Measurements from ENCODE around the gene SPRR4.

The SPRR4 gene

GRCh38 chr1:152970495-152970894 lies at the start of gene SPRR4:
Gene SPRR4 (plus strand): TSS chr1:152970648. CDS start chr1:152971891, 1,243 bp downstream.
- DNase-seq (ENCODE audit: low read depth) = no peak

DNA sequence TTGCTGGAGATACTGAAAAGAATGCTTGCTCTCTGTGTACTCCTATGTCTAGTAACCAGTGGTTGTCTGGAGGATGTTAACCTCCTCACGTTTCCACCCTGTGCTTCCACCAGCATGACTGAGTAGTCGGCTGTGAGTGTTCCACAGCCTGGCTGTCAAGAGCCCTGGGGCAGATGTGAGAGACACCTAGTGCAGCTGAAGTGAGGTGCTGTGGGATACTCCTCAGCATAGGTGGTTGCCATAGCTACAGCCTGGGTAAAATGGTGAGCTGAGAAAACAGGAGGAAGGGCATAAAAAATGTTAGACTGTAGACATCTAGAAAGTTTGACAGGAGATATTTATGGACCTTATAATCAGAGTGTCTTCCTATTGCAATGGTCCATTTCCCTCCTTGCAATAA lies 46.3 kb upstream of the SPRR4 start:
- no peak for DNase-seq (ENCODE audit: low read depth)

GRCh38 chr1:152926091-152926490 lies 44.4 kb upstream of the SPRR4 start:
- no peak for DNase-seq (ENCODE audit: low read depth)

GRCh38 chr1:152928671-152929070 lies 41.8 kb upstream of the SPRR4 start:
- no peak for DNase-seq (ENCODE audit: low read depth)

DNA sequence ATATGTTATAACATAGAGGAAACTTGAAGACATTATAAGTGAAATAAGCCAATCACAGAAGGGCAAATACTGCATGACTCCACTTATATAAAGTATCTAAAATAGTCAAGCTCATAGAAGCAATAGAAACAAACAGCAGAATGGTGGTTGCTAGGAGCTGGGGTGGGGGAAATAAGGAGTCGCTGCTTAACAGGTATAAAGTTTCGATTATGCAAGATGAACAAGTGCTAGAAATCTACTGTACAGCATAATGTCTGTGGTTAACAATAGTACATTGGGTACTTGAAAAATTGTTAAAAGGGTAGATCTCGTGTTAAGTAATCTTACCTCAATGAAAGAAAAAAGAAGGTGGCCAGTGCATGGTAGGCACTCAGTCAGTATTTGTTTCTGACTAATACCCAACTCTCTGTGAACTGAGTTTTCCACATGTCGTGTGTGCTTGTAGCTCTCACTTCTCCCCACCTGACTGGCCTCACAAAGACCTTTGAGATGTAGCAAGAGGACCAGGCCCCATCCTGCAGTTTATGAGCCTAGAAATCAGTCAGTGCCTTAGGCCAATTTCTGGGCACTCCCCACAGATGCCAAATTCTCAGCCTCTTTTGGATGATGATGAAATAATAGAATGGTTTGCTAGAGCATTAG lies 38.2 kb upstream of the SPRR4 start:
- no peak for DNase-seq (ENCODE audit: low read depth)

- DNase-seq (ENCODE audit: low read depth) = no peak
Observed at GRCh38 chr1:152933196-152933595, 37.3 kb upstream of the SPRR4 start.

- no peak for DNase-seq (ENCODE audit: low read depth)
Observed at GRCh38 chr1:152940614-152941013, 29.8 kb upstream of the SPRR4 start.

DNA sequence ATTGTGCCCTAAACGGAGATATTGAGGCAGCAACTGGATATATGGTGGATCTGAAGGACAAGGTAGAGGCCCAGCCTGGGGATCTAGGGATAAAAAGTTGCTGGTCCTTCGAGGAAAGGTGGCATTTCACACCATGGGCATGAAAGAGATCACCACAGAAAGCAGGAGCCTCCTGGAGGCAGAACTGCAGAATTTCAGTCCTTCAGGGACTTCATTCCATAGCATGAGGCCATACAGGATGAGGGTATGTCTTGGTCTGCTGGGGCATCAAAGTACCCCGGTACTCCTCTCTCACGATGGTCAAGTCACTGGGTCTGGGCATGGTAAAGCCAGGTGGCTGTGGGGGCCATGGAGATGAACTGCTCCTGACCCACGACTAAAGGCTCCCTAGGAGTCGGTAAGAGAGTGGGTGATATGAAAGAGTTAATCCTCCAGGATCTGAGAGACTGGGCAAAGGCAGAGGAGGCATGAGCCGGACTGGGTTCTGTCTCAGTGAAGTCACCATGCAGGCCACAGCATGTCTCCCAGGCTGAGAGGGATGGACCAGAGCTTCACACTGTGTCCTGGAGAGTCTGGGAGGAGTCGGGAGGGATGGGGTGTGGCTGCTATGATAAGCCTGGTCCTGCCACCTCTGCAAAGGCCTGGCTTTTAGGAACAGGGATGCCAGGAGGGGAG lies 29.3 kb upstream of the SPRR4 start:
- no peak for DNase-seq (ENCODE audit: low read depth)

GRCh38 chr1:152942161-152942560 lies 28.3 kb upstream of the SPRR4 start:
- DNase-seq (ENCODE audit: low read depth) = no peak

- DNase-seq (ENCODE audit: low read depth) = no peak
Observed at GRCh38 chr1:152946248-152946647, 24.2 kb upstream of the SPRR4 start.

- no peak for DNase-seq (ENCODE audit: low read depth)
Observed at GRCh38 chr1:152946651-152947256, 23.7 kb upstream of the SPRR4 start, which contains the start of gene SPRR5. Gene SPRR5 (plus strand): TSS chr1:152947206. CDS start chr1:152948555, 1,349 bp downstream.

DNA sequence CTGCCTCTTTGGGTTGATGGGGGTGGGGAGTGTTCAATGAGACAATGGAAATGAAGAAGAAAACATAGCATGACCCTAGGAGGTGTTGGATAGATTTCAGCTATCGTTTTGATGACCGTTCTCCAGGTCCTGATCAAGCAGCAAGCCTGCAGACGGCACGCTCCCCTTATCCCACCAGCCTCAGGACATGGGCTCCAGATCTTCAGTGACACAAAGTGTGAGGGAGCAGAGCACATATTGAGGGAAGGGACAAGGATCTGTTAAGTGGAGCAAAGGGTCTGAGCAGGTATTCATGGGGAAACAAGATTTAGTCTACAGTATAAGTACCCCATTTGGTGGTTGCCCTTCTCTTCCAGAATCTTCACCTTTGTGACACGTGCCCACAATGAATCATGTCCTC lies 18.7 kb upstream of the SPRR4 start:
- DNase-seq (ENCODE audit: low read depth) = no peak

GRCh38 chr1:152953761-152954160 lies 16.7 kb upstream of the SPRR4 start:
- DNase-seq (ENCODE audit: low read depth) = no peak

DNA sequence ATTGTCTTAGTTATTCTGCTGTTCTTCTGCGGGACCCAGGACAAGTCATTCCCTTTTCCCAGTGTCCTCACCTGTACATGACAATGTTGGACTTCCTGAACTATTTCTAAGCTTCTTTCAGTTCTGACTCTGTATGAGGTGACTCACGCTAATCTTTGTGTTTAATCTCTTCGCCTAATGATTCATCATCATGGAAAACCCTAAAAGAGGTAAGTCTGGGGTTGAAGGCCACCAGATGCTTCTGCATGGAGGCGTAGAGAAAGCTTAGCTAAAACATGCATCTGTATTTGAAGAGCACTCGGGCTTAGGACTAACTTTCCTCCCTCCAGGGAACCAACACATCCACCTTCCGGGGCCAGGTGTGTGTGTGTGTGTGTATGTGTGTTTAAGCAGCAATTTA lies 16.0 kb upstream of the SPRR4 start:
- no peak for DNase-seq (ENCODE audit: low read depth)

GRCh38 chr1:152957561-152957960 lies 12.9 kb upstream of the SPRR4 start:
- no peak for DNase-seq (ENCODE audit: low read depth)

- DNase-seq (ENCODE audit: low read depth) = no peak
Observed at GRCh38 chr1:152959273-152959672, 11.2 kb upstream of the SPRR4 start.

DNA sequence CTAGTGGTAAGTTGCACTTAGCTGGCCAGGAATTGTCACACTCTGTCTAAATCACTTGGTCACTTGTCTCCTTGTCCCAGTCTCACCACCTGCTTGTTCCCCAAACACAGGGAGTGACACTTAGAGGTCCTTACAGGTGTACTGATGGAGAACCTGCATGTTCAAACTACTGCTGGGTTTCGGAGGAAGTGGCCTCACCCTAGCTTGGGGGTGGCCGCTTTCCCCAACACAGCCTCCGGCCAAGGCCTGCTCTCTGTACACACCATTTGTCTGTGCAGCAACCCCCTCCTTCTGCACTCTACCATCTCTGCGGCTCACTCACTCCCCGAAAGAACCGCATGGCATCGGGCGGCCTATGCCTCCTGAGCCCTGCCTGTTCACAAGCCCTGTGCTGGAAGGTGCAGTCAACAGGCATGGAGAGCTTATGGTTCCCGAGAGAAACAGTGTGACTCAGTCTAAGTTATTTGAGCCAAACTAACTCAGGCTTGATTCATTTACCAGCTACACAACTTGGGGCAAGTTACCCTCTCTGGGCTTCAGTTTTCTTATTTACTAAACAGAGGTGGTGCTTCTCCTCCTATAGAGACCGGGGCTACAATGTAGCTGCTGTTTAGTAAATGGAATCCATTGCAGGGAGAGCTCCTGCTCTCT lies 10.5 kb upstream of the SPRR4 start:
- no peak for DNase-seq (ENCODE audit: low read depth)

- no peak for DNase-seq (ENCODE audit: low read depth)
Observed at GRCh38 chr1:152960452-152961044, 9.9 kb upstream of the SPRR4 start.

- DNase-seq (ENCODE audit: low read depth) = no peak
Observed at GRCh38 chr1:152961226-152961891, 9.1 kb upstream of the SPRR4 start.

DNA sequence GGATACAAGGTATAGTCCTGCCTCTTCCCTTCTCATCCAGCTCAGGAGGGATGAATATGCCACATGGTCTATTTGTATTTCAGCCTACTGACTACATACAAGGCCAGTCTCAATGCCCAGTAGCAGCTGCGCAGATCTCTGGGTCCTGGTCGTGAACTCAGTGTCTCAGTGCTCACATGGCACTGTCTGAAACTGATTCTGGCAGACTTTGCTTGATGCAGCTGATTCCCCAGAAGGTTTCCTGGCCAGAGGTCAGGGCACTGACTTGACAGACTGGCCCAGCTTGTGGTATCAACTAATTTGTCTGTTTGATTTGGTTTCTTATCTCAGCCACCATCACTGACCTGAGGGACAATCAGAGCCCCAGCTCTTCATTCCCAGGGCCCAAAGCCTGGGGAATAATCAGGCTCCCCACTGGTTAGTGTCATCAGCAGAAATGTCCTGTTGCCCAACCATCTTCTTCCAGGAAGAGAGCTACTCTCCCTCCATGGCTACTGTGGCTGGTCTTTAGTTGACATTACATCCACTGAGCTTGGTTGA lies 7.5 kb upstream of the SPRR4 start:
- DNase-seq (ENCODE audit: low read depth) = no peak

GRCh38 chr1:152964536-152964935 lies 5.9 kb upstream of the SPRR4 start:
- no peak for DNase-seq (ENCODE audit: low read depth)

GRCh38 chr1:152965853-152966252 lies 4.6 kb upstream of the SPRR4 start:
- DNase-seq (ENCODE audit: low read depth) = no peak
